CD4-positive, alpha-beta memory T cell (primary cell): ENCODE measurements around the gene STK11. TPM values are rescaled to one million over a fixed set of nuclear protein-coding genes. Genes with fewer than 3 reads are reported as not detected.

Source experiments
- CTCF ChIA-PET: fragments of 350-600 bp; sonication (Branson Sonifier 250); formaldehyde crosslinking; loops from one replicate; lab custom pipeline; 2021; ENCODE audit warnings: inconsistent platforms; ENCODE audit not compliant: partially characterized antibody; lab: Charles Lee
- POLR2A ChIA-PET: fragments of 350-600 bp; sonication (Branson Sonifier 250); formaldehyde crosslinking; loops from one replicate; lab custom pipeline; 2021; ENCODE audit not compliant: partially characterized antibody; lab: Charles Lee
- DNase-seq, 5 donors: peaks; one replicate each; pipeline versions ENCODE4 v3.0.0 to v3.0.0-alpha.2; 2020 to 2022; ENCODE audit warnings: mixed read lengths in 1 of 5
- H3K27ac ChIP-seq: one replicate; pipeline ENCODE4 v1.7.0; 2013; ENCODE audit warnings: low read depth, low read length
- H3K27me3 ChIP-seq: 2 replicates; pipeline ENCODE4 v1.7.0; 2013; ENCODE audit warnings: mild to moderate bottlenecking, low read length, moderate library complexity; ENCODE audit not compliant: insufficient read depth
- H3K36me3 ChIP-seq: 2 replicates; pipeline ENCODE4 v1.7.0; 2013; ENCODE audit warnings: mild to moderate bottlenecking, low read length, moderate library complexity; ENCODE audit not compliant: insufficient read depth
- H3K4me1 ChIP-seq: 2 replicates; pipeline ENCODE4 v1.7.0; 2013; ENCODE audit warnings: mild to moderate bottlenecking, low read length, moderate library complexity; ENCODE audit not compliant: insufficient read depth
- H3K4me3 ChIP-seq, 2 donors: one replicate each; pipeline ENCODE4 v1.7.0; 2013; ENCODE audit warnings: low read length in 2 of 2, mild to moderate bottlenecking in 1 of 2
- H3K9me3 ChIP-seq, 2 donors: one replicate each; pipeline ENCODE4 v1.7.0; 2013; ENCODE audit warnings: low read length in 2 of 2, control low read depth in 1 of 2; ENCODE audit not compliant: control insufficient read depth in 1 of 2
- H3K27ac Mint-ChIP-seq, 7 donors: one replicate each; pipeline ENCODE4 v1.8.0; 2020 to 2021; ENCODE audit warnings: mixed read lengths in 7 of 7, mild to moderate bottlenecking in 6 of 7, inconsistent platforms in 3 of 7, moderate library complexity in 3 of 7
- H3K27me3 Mint-ChIP-seq, 2 donors: one replicate each; pipeline ENCODE4 v1.8.0; 2020 to 2021; ENCODE audit warnings: mixed read lengths in 2 of 2
- H3K36me3 Mint-ChIP-seq, 2 donors: one replicate each; pipeline ENCODE4 v1.8.0; 2020 to 2021; ENCODE audit warnings: mixed read lengths in 2 of 2, inconsistent platforms in 1 of 2, mild to moderate bottlenecking in 1 of 2
- H3K4me1 Mint-ChIP-seq, 4 donors: one replicate each; pipeline ENCODE4 v1.8.0; 2020 to 2021; ENCODE audit warnings: mixed read lengths in 4 of 4, mild to moderate bottlenecking in 1 of 4
- H3K4me3 Mint-ChIP-seq, 8 donors: one replicate each; pipeline ENCODE4 v1.8.0; 2020 to 2021; ENCODE audit warnings: mixed read lengths in 8 of 8, mild to moderate bottlenecking in 7 of 8, moderate library complexity in 6 of 8, inconsistent platforms in 3 of 8
- H3K9me3 Mint-ChIP-seq, 8 donors: one replicate each; pipeline ENCODE4 v1.8.0; 2020 to 2021; ENCODE audit warnings: mixed read lengths in 8 of 8, mild to moderate bottlenecking in 5 of 8, inconsistent platforms in 3 of 8, moderate library complexity in 1 of 8
- intact Hi-C: fragments of 100-400 bp; cut with micrococcal nuclease; formaldehyde crosslinking; loops from one replicate; pipeline ENCODE4 v1.15.1; 2023
- polyA plus RNA-seq, 2 donors: library from polyadenylated mRNA; unstranded; fragments of 300-500 nt; fragmentation: Illumina TruSeq; gene quantifications; one replicate each; pipeline ENCODE4 v1.2.3, GENCODE V29; 2021
- total RNA-seq, 2 experiments: library from RNA; stranded (reverse); gene quantifications; one replicate each; pipeline ENCODE4 v1.2.3, GENCODE V29; 2021

STK11 gene
- total and polyA plus RNA-seq, 4 experiments from 2014 or later, result 11.0 to 114 (median 77.6) TPM

DNA sequence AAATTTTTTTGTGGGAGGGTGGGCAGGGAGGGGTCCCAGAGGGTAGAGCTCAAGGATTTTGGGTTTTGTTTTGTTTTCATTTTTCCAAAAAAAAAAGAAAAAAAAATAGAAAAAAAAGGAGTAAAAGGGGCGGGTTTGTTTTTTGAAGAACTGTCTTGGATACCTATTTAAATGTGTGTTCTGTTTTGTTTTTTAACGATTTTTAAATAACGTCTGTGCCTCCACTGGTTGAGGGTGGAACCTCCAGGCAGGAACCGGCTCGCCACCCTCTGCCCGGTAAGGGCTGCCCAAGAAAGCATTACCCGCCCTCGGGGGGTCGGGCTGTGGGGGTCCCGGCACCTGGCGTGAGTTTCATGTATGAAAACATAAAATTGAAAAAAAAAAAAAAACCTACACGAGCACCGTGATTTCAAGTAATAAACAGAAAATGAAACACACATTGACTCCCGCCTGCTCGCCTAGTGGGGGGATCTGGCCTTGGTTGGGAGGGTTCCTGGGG, 53.2 kb downstream of the STK11 start:
- Histone ChIP-seq H3K4me1 (peaks cover 88% of the 10 kb centered on the region), H3K27ac (peak overlapping the region; percentile 87), H3K9me3 (no peaks in the 10 kb centered on the region), H3K27me3 (no peaks in the 10 kb centered on the region), H3K36me3 (peaks cover 29% of the 10 kb centered on the region), H3K4me3 (peak overlapping the region; percentile 4 to 78)
- Mint-ChIP-seq H3K27ac (peak overlapping the region; percentile 95 to 99 (median 99)), H3K4me3 (peak overlapping the region; percentile 87 to 93 (median 89)), H3K36me3 (peaks cover 17 to 27% of the 10 kb centered on the region in 2 donors), H3K9me3 (peaks cover 0 to 5% (median 0%) of the 10 kb centered on the region in 8 donors), H3K4me1 (peaks cover 29 to 62% (median 45%) of the 10 kb centered on the region in 4 donors), H3K27me3 (peaks cover 0 to 3% of the 10 kb centered on the region in 2 donors)
- ChIA-PET CTCF (no interaction called here), POLR2A (interaction anchor here (1.0 to 12.0 kb wide), 7 partner anchors 8 to 184 kb away, joined by 3 to 650 read pairs (median 9); partner anchors contain the start of genes ATP5F1D, CBARP, CIRBP and FAM174C)
- intact Hi-C loops, result loop anchor here (1.0 kb wide), 2 partner anchors 9 to 11 kb away; partner anchors contain the start of gene CIRBP
- no peak for DNase-seq

DNA sequence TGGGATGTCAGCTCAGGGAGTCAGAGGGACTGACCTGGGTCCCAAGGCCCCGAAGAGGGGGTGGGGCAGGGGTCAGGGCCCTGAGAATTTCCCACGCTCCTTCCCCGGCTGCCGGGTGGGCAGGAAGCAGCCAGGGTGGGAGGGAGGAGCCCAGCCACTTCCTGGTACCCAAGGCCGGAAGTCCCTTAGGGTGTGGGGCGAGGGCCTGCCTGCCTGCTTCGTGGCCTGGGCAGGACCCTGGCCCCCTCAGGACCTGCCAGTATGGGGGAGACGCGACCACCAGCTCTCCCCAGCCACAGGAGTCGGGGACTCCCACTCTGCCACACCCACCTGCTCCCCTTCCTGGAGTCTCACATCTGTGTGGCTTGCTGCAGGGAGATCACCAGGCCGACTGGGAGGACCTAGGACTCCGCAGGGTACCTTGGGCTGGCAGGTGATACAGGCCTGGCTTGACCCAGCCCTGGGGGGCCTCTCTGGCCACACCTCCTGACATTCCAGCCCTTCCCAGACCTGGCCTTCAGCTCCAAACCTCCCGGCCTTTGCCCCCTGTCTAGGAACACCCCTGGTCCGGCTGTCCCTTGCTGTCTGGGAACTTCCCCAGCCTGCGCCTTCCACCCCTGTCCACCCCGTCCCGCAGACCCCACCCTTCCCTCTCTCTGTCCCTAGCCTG, 53.8 kb downstream of the STK11 start:
- H3K9me3 ChIP-seq, result no peaks in the 10 kb centered on the region
- Mint-ChIP-seq H3K9me3 (peaks cover 0 to 5% (median 0%) of the 10 kb centered on the region in 8 donors), H3K27me3 (peaks cover 0 to 3% of the 10 kb centered on the region in 2 donors), H3K4me1 (peaks cover 29 to 60% (median 45%) of the 10 kb centered on the region in 4 donors), H3K36me3 (peaks cover 17 to 27% of the 10 kb centered on the region in 2 donors), H3K4me3 (peak overlapping the region; percentile 87 to 93 (median 89)), H3K27ac (peak overlapping the region; percentile 95 to 99 (median 99))
- peaks cover 82% of the 10 kb centered on the region for H3K4me1 ChIP-seq
- H3K27me3 ChIP-seq, result no peaks in the 10 kb centered on the region
- peaks cover 25% of the 10 kb centered on the region for H3K36me3 ChIP-seq
- intact Hi-C loops, result loop anchor here (1.0 kb wide), 2 partner anchors 10 kb away; partner anchors contain the start of gene CIRBP
- H3K4me3 ChIP-seq, result peak overlapping the region; percentile 4 to 78
- DNase-seq, result peak; percentile 75 to 86 (median 80)
- peak overlapping the region; percentile 87 for H3K27ac ChIP-seq
- ChIA-PET CTCF (interaction anchor here (10.8 kb wide), 1 partner anchor 14 kb away, joined by 364 read pairs; no protein-coding TSS in a partner anchor), POLR2A (interaction anchor here (1.0 to 12.0 kb wide), 9 partner anchors 8 to 231 kb away, joined by 3 to 650 read pairs (median 6); partner anchors contain the start of genes ATP5F1D, CBARP, CIRBP and FAM174C)

GRCh38 chr19:1259876-1260748, 54.5 kb downstream of the STK11 start:
- H3K27ac Mint-ChIP-seq, result peak overlapping the region; percentile 95 to 99 (median 99)
- Histone ChIP-seq H3K36me3 (peaks cover 18% of the 10 kb centered on the region), H3K4me3 (peak overlapping the region; percentile 17 to 78), H3K4me1 (peaks cover 75% of the 10 kb centered on the region), H3K27me3 (no peaks in the 10 kb centered on the region), H3K27ac (peak overlapping the region; percentile 87), H3K9me3 (no peaks in the 10 kb centered on the region)
- CTCF ChIA-PET, result interaction anchor here (1.9 to 10.8 kb wide), 2 partner anchors 15 to 19 kb away, joined by 4 to 364 read pairs; partner anchors contain the start of gene ATP5F1D
- H3K4me3 Mint-ChIP-seq, result peak overlapping the region; percentile 88 to 93 (median 90)
- H3K36me3 Mint-ChIP-seq, result peaks cover 10 to 20% of the 10 kb centered on the region in 2 donors
- peak in 4 of 5 donors; percentile 38 to 72 (median 53) for DNase-seq
- POLR2A ChIA-PET, result interaction anchor here (0.8 to 12.0 kb wide), 15 partner anchors 7 to 232 kb away, joined by 3 to 650 read pairs (median 6); partner anchors contain the start of genes ARHGAP45, ATP5F1D, CBARP and CIRBP
- H3K27me3 Mint-ChIP-seq, result peaks cover 0 to 3% of the 10 kb centered on the region in 2 donors
- H3K9me3 Mint-ChIP-seq, result no peaks in the 10 kb centered on the region
- peaks cover 26 to 59% (median 42%) of the 10 kb centered on the region in 4 donors for H3K4me1 Mint-ChIP-seq
- intact Hi-C loops, result loop anchor here (1.0 kb wide), 2 partner anchors 9 to 11 kb away; partner anchors contain the start of gene CIRBP

GRCh38 chr19:1260749-1261537, 55.4 kb downstream of the STK11 start:
- Mint-ChIP-seq H3K27ac (peak overlapping the region; percentile 95 to 99 (median 99)), H3K4me3 (peak overlapping the region; percentile 85 to 93 (median 91)), H3K27me3 (peaks cover 0 to 3% of the 10 kb centered on the region in 2 donors), H3K36me3 (peaks cover 9 to 20% of the 10 kb centered on the region in 2 donors), H3K4me1 (peaks cover 29 to 65% (median 44%) of the 10 kb centered on the region in 4 donors), H3K9me3 (no peaks in the 10 kb centered on the region)
- ChIA-PET POLR2A (interaction anchor here (0.8 to 12.0 kb wide), 11 partner anchors 6 to 463 kb away, joined by 3 to 650 read pairs (median 8); partner anchors contain the start of genes ARHGAP45, ATP5F1D, CBARP and CIRBP), CTCF (interaction anchor here (1.5 to 10.8 kb wide), 3 partner anchors 8 to 20 kb away, joined by 4 to 364 read pairs (median 5); partner anchors contain the start of gene ATP5F1D)
- Histone ChIP-seq H3K27ac (peak overlapping the region; percentile 87), H3K36me3 (peaks cover 9% of the 10 kb centered on the region), H3K9me3 (no peaks in the 10 kb centered on the region), H3K4me3 (peak overlapping the region; percentile 78), H3K27me3 (no peaks in the 10 kb centered on the region), H3K4me1 (peaks cover 70% of the 10 kb centered on the region)
- peak; percentile 96 to 97 (median 97) for DNase-seq
- intact Hi-C loops, result no loop called here

DNA sequence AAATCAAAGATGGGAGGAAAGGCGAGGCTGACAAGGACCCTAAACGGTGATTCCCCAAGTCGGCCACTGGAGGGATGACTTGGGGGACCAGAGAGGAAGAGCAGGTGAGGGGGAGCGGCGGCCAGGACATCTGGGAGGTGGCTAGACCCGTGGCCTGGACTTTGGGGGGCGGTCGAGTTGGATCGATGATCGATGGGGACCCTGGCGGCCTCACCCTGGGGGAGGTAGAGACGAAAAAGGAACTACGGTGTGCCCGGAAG, 55.9 kb downstream of the STK11 start:
- peaks cover 0 to 3% of the 10 kb centered on the region in 2 donors for H3K27me3 Mint-ChIP-seq
- H3K4me1 Mint-ChIP-seq, result peaks cover 29 to 68% (median 44%) of the 10 kb centered on the region in 4 donors
- H3K9me3 Mint-ChIP-seq, result no peaks in the 10 kb centered on the region
- ChIA-PET CTCF (interaction anchor here (1.5 to 10.8 kb wide), 3 partner anchors 9 to 21 kb away, joined by 4 to 364 read pairs (median 5); partner anchors contain the start of gene ATP5F1D), POLR2A (interaction anchor here (1.1 to 12.0 kb wide), 8 partner anchors 5 to 464 kb away, joined by 3 to 650 read pairs (median 11); partner anchors contain the start of genes ATP5F1D, CBARP, CIRBP and FAM174C)
- intact Hi-C loops, result no loop called here
- no peak for DNase-seq
- H3K4me3 Mint-ChIP-seq, result peak overlapping the region; percentile 85 to 93 (median 91)
- Histone ChIP-seq H3K27me3 (no peaks in the 10 kb centered on the region), H3K9me3 (no peaks in the 10 kb centered on the region), H3K4me3 (peak overlapping the region; percentile 78), H3K27ac (peak overlapping the region; percentile 87), H3K4me1 (peaks cover 70% of the 10 kb centered on the region), H3K36me3 (peaks cover 6% of the 10 kb centered on the region)
- peaks cover 7 to 18% of the 10 kb centered on the region in 2 donors for H3K36me3 Mint-ChIP-seq
- H3K27ac Mint-ChIP-seq, result peak overlapping the region; percentile 95 to 99 (median 99)
